HepG2 (cell line): ENCODE measurements around the gene IGFALS. TPM values are rescaled to one million over a fixed set of nuclear protein-coding genes. Genes with fewer than 3 reads are reported as not detected.
A peak's percentile ranks its signal among the peaks of the same experiment; 100 is the strongest.

Source experiments
- GRHL1 ChIP-seq: sonication (generic); formaldehyde crosslinking; conservative IDR thresholded peaks from 2 replicates; pipeline ENCODE4 v1.8.0; 2022; ENCODE audit warnings: missing genetic modification reagents
- GTF2F1 ChIP-seq: fragments of 150-350 bp; IDR thresholded peaks from 2 replicates; pipeline ENCODE4 v1.6.1; 2014; ENCODE audit warnings: low read length
- HINFP ChIP-seq: sonication (generic); formaldehyde crosslinking; IDR thresholded peaks from 2 replicates; pipeline ENCODE4 v1.4.0; 2020; ENCODE audit warnings: low read depth, mild to moderate bottlenecking, missing genetic modification reagents
- JUNB ChIP-seq: sonication (generic); formaldehyde crosslinking; IDR thresholded peaks from 2 replicates; pipeline ENCODE4 v1.8.0; 2022; ENCODE audit warnings: missing genetic modification reagents, mild to moderate bottlenecking, borderline replicate concordance
- KLF11 ChIP-seq: IDR thresholded peaks from 2 replicates; pipeline ENCODE4 v1.6.1; 2016; ENCODE audit warnings: missing compliant biosample characterization
- PHF8 ChIP-seq: sonication (generic); formaldehyde crosslinking; IDR thresholded peaks from 2 replicates; pipeline ENCODE4 v1.5.0; 2020; ENCODE audit warnings: missing genetic modification reagents
- POLR2A ChIP-seq, 2 experiments: IDR thresholded peaks; 2 replicates each; pipeline ENCODE4 v1.6.1; 2011; ENCODE audit warnings: low read depth in 2 of 2, low read length in 2 of 2, mild to moderate bottlenecking in 1 of 2, moderate library complexity in 1 of 2; ENCODE audit not compliant: insufficient read depth in 1 of 2
- PPARG ChIP-seq: conservative IDR thresholded peaks from 2 replicates; pipeline ENCODE4 v1.6.1; 2016; ENCODE audit warnings: missing biosample characterization, missing genetic modification reagents
- PRDM10 ChIP-seq: sonication (generic); formaldehyde crosslinking; IDR thresholded peaks from 2 replicates; pipeline ENCODE4 v1.4.0; 2020; ENCODE audit warnings: low read depth, missing genetic modification reagents
- PTBP1 ChIP-seq: fragments of 200-400 bp; formaldehyde crosslinking; IDR thresholded peaks from 2 replicates; pipeline ENCODE4 v1.6.1; 2018; ENCODE audit warnings: low read length, low read depth; ENCODE audit not compliant: poor library complexity, severe bottlenecking
- SP1 ChIP-seq, 2 experiments: fragments of 450-650 bp in 1 of 2; sonication (generic) in 1 of 2; formaldehyde crosslinking in 1 of 2; IDR thresholded peaks; 2 replicates each; pipeline versions ENCODE4 v1.4.0 to v1.6.1; 2016 to 2020; ENCODE audit warnings: missing genetic modification reagents in 1 of 2
- SRF ChIP-seq: IDR thresholded peaks from 2 replicates; pipeline ENCODE4 v1.6.1; 2011; ENCODE audit warnings: mild to moderate bottlenecking, low read depth, low read length, moderate library complexity
- TIGD3 ChIP-seq: sonication (generic); formaldehyde crosslinking; IDR thresholded peaks from 2 replicates; pipeline ENCODE4 v1.5.1; 2020; ENCODE audit warnings: mild to moderate bottlenecking, missing genetic modification reagents, borderline replicate concordance
- ZBTB20 ChIP-seq: sonication (generic); formaldehyde crosslinking; IDR thresholded peaks from 2 replicates; pipeline ENCODE4 v1.8.1; 2023; ENCODE audit warnings: missing genetic modification reagents, low read depth, mild to moderate bottlenecking, borderline replicate concordance
- ZC3H4 ChIP-seq: sonication (generic); formaldehyde crosslinking; IDR thresholded peaks from 2 replicates; pipeline ENCODE4 v1.4.0; 2020; ENCODE audit warnings: missing genetic modification reagents, borderline replicate concordance
- ZFP90 ChIP-seq: sonication (generic); formaldehyde crosslinking; IDR thresholded peaks from 2 replicates; pipeline ENCODE4 v1.8.0; 2022; ENCODE audit warnings: missing genetic modification reagents, mild to moderate bottlenecking, inconsistent platforms, borderline replicate concordance
- ZNF34 ChIP-seq: sonication (generic); formaldehyde crosslinking; IDR thresholded peaks from 2 replicates; pipeline ENCODE4 v1.4.0; 2020; ENCODE audit warnings: mild to moderate bottlenecking, missing genetic modification reagents, borderline replicate concordance
- ZNF367 ChIP-seq: sonication (generic); formaldehyde crosslinking; IDR thresholded peaks from 2 replicates; pipeline ENCODE4 v1.4.0; 2020; ENCODE audit warnings: missing genetic modification reagents, borderline replicate concordance
- ZNF451 ChIP-seq: sonication (generic); formaldehyde crosslinking; IDR thresholded peaks from 2 replicates; pipeline ENCODE4 v1.5.0; 2020; ENCODE audit warnings: mild to moderate bottlenecking, missing genetic modification reagents
- ZNF558 ChIP-seq: sonication (generic); formaldehyde crosslinking; IDR thresholded peaks from 2 replicates; pipeline ENCODE4 v1.9.0; 2022; ENCODE audit warnings: mild to moderate bottlenecking, missing genetic modification reagents, borderline replicate concordance
- ZNF589 ChIP-seq: sonication (generic); formaldehyde crosslinking; conservative IDR thresholded peaks from 2 replicates; pipeline ENCODE4 v1.8.0; 2022; ENCODE audit warnings: mild to moderate bottlenecking, moderate library complexity, missing genetic modification reagents
- polyA plus RNA-seq, 8 experiments: library from polyadenylated mRNA; depleted of rRNA in 3 of 8; stranded (reverse) in 7 of 8; unstranded in 1 of 8; fragments of >200 nt; fragmentation: Illumina TruSeq in 4 of 8; extraction: Trizol in 4 of 8; gene quantifications; 2 replicates each; pipeline versions ENCODE4 v1.2.1 to v1.2.3, GENCODE V29; 2011 to 2016; ENCODE audit warnings: low read depth in 4 of 8, missing spikeins in 1 of 8, mixed read lengths in 1 of 8; ENCODE audit not compliant: insufficient read depth in 1 of 8
- total RNA-seq, 5 experiments: library from RNA; depleted of rRNA; stranded (reverse); fragments of >200 nt; fragmentation: Illumina TruSeq; extraction: Trizol; gene quantifications; 2 replicates each; pipeline ENCODE4 v1.2.3, GENCODE V29; 2016; ENCODE audit warnings: low read depth in 1 of 5

IGFALS gene
- total and polyA plus RNA-seq, 2 of the 13 experiments (the other 11 are each of a cell fraction or from before 2014, with no cell fraction given), result 0.34 to 2.4 TPM

GRCh38 chr16:1828645-1829410 is 35.3 kb upstream of the IGFALS start (continued):
- TF ChIP-seq ZC3H4, result no peak
- 0 out of 2 replicates have a peak, but pooled peaks have one; percentile 15 for TF ChIP-seq PHF8
- TF ChIP-seq PPARG (CRISPR knock-in tag), result peak; percentile 84
- no peak for TF ChIP-seq TIGD3
- TF ChIP-seq ZFP90 (CRISPR knock-in tag), result peak; percentile 43; the same call in 1 of the 2 replicates
- TF ChIP-seq PTBP1, result no peak
- no peak for TF ChIP-seq ZNF558 (CRISPR knock-in tag)
- TF ChIP-seq ZNF34, result no peak
- TF ChIP-seq JUNB (CRISPR knock-in tag), result no peak
- TF ChIP-seq ZNF367 (CRISPR knock-in tag), result no peak
- no peak; the same call in 1 of the 2 replicates for TF ChIP-seq HINFP (CRISPR knock-in tag)
- peak; percentile 78 for TF ChIP-seq ZBTB20 (CRISPR knock-in tag)
- TF ChIP-seq SRF, result no peak
- TF ChIP-seq KLF11 (CRISPR knock-in tag), result no peak
- no peak for TF ChIP-seq ZNF451 (CRISPR knock-in tag)
- TF ChIP-seq POLR2A (IDR thresholded peaks at IDR 0.05; ENCODE audit: insufficient read depth in 1 of 2, low read depth in 2 of 2, low read length in 2 of 2), result peak; percentile 41 to 63; a peak in 3 of 4 replicates
- TF ChIP-seq ZNF589 (CRISPR knock-in tag), result no peak
- TF ChIP-seq GRHL1 (CRISPR knock-in tag), result no peak
- TF ChIP-seq PRDM10 (CRISPR knock-in tag), result no peak
- no peak for TF ChIP-seq SP1 (IDR thresholded peaks at IDR 0.05)
- no peak for TF ChIP-seq SP1 (CRISPR knock-in tag; IDR thresholded peaks at IDR 0.05)
- no peak for TF ChIP-seq GTF2F1
